Retina (tissue), 1 donor: Measurements from ENCODE around the gene TXLNB.
"Not testable (repeated sequence)": the region's sequence is repeated elsewhere in the genome, so short reads cannot be mapped to it uniquely, and the experiment has no call there.

Experiments
- DNase-seq: peaks from one replicate; pipeline ENCODE4 v3.0.0-alpha.2; 2016

Gene TXLNB

DNA sequence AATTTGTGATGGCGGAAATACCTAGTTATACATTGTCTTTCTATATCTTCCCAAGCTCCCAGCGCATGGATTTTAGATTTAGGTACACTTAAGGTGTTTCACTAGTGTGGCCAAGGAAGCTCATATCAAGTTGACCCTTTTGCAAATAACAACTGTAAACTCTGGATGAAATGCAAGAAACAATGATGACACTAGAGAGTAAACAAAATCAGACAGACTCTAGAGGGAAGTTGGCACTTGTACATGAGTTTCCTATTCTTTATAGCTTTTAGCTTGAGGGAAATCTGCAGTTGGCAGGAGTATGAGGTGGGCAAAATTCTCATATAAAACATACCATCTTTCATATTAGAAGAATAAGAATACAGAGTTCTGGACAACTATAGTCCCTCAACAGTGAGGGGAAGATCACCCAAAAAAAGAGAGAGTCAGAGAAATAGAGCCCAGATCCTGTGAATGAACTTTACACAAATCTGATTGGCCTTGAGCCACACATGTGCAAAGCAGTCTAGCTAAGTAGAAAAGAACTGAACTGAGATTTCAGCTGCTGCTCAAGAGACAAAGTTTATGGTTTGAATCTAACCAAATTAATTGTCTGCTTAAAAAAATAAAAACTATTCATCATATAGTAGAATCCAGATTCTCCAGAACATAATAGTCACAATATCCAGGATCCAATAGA lies 26.1 kb downstream of the TXLNB start:
- no peak for DNase-seq

DNA sequence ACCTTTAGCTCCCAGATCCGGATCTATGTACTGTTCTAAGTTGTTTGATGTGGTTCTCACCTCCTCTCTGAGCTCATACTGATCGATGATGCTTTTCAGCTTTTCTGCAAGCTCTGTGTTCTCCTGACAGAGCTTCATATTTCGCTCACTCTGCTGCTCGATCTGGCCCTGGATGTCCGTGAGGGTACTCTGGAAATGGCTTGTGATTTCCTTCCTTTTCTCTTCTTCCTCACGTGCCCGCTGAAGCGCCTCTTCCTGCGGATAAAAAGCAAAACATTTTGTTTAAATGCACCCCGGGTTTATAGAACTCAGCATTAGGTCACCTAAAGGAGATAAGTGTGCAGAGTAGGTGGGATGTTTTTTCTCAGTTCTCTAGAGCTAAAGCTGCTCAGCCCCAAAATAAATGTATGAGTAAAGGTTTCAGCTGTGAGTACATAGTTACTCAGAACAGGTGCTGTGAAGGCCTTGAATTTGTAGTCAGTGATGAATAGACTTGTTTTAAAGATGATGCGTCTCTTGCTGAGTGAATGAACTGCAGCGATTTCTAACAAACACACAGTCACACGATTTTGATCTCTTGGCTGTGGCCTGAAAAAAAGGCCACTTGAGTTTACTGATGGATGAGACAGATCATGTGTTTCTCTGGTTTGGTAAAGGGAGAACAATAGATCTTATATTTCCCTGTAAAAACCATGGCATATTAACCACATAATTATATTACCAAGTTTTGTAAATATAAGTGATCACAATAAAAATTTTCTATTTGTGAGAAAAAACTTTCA lies 29.1 kb downstream of the TXLNB start:
- no peak for DNase-seq

DNA sequence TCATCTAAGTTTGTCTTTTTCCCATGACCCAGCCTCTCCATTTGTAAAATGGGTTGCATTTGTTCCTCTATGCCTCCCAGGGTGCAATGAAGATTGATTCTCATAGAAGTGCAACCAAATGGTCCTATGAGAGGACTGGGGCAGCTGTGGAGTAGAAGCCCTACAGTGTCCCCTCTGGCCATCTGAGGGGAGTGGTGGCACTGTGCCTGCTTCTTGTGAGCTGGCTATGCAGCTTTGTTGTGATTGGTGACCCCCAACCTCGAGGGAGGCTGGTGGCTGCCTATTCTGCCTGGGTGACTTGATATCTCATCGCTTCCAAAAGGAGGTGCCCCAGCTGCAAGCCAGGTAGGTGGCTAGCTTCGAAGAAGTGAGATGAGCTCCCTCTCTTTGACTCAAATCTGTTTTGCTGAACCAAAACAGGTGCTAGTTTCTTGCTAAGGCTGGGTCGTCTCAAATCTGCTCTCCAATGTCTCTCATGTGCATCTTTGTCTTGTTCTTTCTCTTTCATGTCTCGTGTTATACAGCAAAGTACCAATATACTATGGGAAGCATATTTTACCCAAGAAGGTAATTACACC lies 33.9 kb downstream of the TXLNB start:
- no peak for DNase-seq

DNA sequence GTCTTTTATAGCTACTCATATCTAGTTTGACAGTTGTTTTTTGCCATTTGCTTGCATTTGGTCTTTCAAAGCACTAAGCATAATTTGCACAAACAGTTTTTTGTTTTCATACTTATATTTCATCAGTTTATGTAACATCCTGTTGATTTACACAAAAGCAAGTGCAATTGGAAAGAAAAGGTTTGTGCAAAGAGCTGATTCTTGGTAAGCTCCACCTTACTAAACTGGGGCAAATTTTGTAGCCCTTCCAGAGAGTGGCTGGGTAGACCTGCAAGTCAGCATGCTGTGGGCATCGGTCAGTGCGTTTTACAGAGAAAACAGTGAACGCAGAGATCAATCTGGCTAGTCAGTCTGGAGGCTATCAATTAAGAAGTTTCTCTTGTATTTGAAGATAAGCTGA lies 34.5 kb downstream of the TXLNB start:
- DNase-seq, result no peak

DNA sequence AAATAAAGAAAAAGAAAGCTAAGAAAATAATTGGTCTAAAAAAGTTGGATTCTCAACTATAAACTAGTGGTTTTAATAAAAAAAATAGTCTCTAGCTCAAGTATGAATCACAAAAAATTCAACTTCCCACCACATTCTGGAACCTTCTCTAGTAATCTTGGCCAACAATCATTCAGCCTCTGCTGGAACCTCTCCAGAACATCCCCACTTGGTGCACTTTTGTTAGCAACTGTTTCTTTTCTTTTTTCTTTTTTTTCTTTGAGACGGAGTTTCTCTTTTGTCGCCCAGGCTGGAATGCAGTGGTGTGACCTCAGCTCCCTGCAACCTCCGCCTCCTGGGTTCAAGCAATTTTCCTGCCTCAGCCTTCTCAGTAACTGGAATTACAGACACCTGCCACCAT lies 35.7 kb downstream of the TXLNB start:
- DNase-seq, result no peak

DNA sequence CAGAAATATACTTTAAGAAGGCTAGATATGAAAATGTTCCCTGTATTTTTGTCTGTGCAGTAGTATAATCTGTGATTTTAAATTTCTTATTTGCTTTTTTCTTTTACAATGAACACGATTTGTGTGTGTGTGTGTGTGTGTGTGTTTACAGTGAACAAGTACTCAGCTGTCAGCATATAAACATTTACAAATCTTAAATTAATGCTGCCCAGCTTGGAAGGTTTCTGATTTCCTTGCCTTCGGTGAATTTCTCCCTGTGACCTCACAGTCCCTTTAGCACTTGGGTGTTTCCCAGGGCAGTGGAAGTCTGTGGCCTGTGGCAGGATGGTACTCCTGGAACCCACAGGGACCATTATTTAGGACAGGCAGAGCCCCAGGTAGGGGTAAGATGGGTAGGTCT lies 37.6 kb downstream of the TXLNB start:
- DNase-seq, result no peak

DNA sequence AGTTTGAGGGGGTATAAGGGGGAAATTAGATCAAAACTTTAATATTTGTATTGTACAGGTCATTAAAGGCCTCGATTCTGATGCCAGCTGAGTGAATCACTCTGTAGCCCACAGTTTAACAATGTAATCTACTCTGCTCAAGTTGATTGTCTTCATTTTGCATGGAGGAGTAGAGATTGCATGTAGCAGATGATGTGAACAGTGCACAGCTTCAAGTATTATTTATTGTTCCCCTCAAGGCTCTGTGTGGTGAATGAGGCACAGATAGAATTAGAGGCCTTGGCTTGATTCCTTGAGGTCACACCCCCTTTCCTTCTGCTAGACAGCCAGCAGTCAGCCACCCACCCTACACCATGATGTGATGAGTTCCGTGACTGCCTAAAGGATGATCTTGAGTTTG lies 38.1 kb downstream of the TXLNB start:
- DNase-seq, result no peak

DNA sequence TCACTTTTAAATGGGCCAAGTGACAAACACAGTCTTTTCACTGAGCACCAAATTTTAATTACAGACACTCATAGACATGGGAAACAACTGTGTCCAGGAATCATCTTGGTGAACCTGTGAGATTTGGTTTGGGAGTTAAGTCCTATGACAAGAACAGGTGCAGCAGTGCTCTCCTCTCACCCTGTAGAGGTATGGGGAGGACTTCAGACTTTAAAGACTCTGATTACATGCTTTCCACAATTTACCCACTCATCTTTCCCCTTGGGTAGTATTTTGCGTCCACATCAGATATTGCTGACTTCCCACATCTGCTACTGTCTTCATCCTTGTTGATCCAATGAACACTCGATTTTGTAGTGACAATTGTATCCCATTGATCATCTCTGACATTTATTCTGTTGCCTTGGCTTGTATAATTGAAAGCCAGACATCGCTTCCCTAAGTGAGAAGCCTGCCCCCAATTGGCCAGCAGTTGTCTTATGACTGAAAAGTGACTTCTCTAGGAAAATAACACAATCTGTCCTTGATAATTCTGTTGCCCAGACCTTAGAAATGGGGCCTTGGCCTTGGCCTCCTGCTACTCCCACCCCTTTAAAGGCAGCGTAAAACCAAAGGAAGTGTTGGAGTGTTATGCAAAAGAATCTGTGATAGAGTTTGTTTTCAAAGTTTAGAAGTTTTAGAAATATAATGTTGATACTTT lies 40.0 kb downstream of the TXLNB start:
- DNase-seq, result no peak

DNA sequence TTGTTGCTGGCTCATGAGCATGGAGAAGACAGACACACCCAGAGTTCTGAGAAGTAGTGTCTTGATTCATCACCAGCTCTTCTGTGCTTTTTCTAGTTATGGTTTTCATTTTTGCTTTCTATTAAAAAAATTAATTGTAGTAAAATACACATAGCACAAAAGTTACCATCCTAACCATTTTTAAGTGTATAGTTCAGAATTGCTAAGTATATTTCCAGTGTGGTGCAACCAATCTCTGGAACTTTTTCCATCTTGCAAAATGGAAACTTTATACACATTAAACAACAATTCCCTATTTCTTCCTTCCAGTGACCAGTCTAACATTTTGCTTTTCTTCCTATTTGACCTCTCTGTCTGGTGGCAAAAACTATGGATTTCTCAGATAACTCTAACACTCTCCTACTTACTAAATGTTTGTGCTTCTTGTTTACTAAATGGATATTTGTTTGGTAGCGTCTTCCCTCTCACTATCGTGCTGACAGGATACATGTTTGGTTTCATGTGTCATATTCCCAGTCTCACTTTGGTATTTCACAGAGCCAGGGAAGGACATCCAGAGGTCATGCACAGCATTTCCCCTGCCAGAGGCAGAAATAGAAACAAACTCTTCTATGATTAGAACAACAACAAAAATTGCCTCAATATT lies 40.6 kb downstream of the TXLNB start:
- no peak for DNase-seq

DNA sequence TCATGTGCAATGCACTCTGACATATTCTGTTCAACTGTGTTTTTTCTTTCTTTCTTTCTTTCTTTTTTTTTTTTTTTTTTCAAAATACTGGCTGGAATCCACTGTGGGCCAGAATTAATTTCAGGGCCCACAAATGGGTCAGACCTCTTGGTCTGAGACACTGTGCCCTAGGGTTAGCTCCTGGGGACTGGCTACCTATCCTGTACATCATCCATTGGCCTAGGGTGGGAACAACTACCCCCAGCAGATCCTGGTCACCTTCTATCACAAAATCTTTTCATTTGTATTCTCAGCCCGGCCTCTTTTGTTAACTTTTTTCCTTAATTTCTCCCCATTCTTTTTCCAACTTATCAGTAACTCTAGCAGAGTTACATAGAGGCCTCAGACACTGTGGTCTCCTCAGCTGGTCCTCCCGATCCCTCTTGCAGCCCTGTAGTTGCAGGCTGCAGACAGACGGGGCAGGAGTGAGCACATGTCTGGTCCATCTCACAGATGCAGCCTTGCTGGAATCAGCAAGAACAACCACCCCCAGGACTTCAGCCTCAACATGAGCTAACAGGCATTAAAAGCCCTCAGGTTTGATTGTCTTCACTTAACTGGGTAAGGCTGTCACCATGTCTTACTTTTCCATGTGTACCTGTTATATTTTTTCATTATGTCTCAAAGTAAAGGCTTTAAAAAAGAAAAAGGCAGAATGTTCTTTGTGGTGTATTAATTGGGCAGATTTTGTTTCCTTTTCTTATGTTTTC lies 41.3 kb downstream of the TXLNB start:
- no peak for DNase-seq

DNA sequence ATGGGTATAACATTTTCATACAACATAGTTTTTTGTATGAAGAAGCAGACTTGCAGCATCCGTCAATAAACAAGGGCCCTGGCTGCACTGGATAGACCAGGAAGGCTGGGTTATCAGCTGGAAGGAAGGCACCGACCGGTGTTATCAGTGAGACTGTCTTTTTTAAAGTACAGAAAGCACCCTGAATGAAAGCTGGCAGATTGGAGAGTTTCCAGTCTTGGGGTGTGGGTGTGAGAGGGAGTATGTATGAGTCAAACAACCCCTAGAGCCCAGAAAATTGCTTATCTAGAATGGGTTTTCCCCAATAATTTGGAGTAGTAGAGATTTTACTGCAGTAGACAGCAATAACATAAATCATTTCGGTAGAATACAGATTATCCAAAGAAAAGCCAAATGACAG lies 42.4 kb downstream of the TXLNB start:
- DNase-seq, result no peak

DNA sequence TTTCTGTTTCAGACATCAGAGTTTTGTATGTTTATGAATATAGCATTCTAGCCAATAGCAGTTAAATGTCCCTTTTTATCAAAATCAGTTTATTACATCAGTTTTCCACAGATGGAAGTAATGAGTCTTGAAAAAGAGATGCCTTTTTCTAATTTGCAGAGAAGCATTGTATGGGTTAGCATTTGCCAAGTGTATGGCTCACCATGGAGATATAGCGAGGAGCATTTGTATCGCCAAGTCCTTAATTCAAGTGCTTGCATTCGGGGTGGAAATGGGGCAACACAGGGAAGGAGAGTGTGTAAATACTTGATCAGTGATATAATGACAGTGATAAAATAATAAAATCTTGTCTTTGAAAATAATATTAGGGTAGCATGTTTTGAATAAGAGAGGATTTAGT lies 42.9 kb downstream of the TXLNB start:
- DNase-seq, result no peak

DNA sequence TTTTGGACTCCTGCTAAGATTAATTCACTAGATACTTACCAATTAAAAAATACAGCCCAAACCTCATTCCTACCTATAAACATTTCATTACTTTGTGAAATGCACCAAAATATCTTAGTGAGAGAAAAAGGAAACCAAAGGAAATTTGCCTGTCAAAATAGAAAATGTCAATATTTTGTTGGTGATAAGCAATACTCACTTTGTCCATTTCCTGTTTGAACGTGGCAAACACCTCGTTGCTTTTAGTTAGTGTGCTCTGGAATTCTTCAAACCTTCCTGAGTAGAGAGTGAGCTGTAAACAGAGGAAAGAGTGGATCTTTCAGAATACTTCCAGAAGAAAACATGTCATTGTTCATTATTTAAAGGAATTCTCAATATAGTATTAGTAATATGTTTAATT lies 44.2 kb downstream of the TXLNB start:
- DNase-seq, result no peak

DNA sequence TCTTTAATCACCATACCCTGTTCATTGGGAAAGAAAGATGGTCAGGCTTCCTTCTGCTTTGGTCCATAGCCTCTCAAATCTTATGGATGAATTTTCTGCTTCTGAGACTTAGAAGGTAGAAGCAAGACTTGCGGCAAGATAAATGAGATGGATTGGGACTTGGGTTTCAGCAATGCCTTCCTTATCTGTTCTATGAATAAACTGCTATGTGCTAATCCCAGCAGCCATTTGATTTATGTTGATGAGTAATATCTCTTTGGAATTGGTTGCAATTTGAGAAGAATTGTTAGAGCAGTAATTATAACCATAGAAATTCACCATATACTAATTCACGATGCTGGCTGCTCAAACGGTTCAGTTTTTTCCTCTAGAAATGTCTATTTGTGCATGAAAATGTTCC lies 48.3 kb downstream of the TXLNB start:
- DNase-seq, result no peak

DNA sequence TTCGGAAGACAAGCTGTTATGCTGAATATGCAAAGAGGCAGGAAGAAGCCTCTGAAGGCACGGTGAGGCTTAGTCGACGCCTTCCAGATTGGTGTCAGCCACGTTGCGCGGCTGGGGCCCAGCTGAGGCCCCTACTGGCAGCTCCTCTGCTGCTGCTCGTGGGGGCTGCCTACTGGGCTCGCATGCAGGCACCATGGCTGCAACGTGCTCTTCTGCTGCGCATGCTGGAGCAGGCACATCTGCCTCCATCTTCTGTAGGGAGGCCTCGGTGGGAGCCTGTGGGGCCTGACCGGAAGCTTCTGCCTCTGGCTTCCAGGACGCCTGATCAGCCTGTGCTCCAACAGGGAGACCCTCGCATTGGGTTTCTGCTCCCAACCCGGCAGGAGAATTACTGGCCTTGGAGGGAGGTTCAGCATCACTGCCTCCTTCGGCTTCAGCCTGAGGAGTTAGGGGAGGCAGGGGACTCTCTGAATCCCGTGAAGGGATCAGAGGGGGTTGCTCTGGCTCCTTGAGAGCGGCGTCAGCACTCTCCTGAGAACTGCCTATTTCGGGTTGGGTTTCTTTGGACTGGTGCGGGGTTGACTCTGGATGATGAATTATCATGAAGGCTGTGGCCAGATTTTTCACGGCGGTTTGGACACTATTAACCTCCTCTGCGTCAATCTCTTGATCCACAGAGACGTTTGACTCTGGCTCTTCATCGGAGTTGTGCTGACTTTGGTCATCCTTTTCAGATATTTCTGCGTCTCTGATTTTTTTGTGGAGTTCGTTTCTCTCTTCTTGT lies 49.1 kb downstream of the TXLNB start:
- no peak for DNase-seq

DNA sequence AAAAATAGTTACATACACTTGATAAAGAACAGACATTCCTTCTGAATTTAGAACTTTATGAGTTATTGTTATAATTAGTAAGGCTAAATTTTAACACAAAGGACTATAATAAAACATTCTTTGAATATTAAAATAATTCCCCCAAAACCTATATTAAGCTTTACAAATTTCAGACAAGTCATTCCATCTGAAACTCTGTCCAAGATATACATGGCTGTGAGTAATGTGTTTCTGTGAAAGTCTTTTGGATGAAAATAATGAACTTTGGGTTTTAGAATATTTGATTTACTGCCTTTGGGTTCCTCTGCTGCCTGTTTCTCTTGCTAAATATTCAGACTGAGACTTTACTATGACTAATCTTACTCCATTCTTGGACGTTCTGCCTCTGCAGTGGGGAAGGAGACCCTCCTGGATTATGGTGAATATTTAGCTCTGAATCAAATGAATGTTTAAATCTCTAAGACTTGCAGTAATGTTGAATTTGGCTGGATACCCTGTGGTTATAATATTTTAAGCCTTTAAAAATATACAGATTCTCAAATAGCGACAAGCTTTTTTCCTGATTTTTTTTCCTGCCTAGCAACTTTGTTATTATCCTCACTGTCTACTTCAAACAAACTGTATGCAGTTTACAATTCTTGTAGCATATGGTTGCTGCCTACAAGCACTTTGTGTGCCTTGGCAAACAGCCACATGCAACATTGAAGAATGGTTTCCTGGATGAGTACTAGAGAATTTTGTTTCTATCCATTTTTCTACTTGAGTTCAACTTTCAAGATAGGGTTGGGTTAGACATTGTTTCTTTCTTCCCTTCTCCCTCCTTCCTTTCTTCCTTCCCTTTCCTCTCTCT lies 51.4 kb downstream of the TXLNB start:
- DNase-seq, result no peak

DNA sequence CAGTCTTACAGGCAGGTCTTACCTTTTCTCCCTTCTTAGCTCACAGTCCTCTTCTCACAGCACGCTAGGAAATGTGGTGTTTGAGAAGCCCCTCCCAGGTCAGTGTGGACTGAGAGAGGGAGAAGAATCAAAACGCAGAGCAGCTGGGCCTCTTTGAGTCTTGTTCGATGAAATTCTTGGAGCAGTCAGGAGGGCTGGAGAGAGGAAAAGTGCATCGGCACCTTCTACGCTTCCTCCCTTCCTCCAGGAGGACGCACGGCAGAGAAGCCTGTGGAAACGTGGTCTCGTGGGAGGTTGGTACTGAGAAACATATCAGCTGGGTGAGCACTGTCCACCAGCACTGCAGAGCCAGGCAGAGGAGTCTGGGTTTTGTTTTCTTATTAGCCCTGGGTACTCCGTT lies 52.7 kb downstream of the TXLNB start:
- no peak for DNase-seq

DNA sequence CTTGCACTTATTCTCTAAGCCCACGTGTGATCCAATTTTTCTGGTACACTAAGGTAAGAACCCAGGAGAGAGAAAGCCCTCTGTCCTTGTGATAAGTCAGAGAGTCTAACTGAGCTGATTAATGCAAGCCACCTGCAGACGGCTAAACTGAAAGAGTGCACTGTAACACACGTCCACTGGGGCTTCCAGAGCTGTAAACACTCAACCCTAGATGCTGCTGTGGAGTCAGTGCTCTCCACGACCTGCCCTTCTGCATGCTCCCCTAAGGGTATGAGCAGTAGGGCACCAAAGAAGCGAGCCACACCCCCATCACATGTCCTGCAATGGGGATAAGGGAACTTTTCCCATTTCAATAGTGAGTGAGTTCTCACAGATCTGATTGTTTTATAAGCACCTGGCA lies 55.7 kb downstream of the TXLNB start:
- no peak for DNase-seq

DNA sequence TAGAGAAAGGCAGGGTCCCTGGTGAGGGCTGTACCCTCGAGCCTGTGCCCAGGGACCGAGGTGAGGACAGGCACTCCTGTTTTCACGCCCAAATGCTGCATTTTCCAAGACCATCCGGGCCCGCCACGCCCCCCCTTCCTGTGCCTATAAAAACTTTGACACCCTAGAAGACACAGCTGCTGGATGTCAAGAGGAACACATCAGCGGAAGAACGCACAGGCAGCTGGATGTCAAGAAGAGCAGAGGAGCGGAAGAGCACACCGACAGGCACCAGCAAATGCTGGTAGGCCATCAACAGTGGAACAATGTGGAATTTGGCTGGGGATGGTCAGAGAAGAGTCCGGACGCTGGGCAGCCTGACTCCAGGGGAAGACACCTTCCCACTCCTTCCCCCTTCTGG lies 56.1 kb downstream of the TXLNB start:
- DNase-seq, result no peak

DNA sequence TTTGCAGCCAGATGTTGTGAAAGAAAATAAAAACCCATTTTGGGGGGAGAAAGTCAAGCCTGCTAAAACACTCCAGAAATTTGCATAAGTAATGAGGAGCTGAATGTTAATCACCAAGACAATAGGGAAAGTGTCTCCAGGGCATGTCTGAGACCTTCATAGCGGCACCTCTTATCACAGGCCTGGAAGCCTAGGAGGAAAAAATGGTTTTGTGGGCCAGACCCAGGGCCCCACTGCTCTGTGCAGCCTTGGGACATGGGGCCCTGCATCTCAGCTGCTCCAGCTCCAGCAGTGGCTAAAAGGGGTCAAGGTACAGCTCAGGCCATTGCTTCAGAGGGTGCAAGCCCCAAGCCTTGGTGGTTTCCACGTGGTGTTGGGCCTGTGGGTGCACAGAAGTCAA lies 57.6 kb downstream of the TXLNB start:
- not testable (repeated sequence) for DNase-seq

DNA sequence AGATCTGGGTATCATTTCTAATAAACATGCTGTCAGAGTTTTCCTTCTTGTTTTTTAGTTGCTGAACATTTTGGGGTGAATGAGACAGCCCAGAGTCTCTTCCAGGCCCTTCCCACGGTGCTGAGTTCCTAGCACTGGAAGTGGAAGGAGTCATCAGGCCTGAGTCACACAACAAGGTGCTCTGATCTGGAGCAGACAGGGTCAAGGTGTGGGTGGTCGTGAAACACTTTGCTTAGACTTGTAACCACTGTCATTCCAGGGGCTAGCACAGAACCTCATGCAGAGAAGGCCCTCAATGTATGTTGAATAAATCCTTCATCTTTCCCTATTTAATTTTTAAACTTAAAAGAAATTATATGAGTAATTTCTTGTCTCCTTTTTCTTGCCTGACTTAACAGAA lies 60.6 kb downstream of the TXLNB start:
- no peak for DNase-seq
